DMS79 treated with DMSO at 0.1 percent for 48 hours (cell line): ENCODE results near the gene SMTN.
"Not testable (repeated sequence)": the region's sequence is repeated elsewhere in the genome, so short reads cannot be mapped to it uniquely, and the experiment has no call there.

Experiments used
- DNase-seq: peaks from one replicate; lab custom pipeline; 2025; lab: John Stamatoyannopoulos, UW

The SMTN gene

DNA sequence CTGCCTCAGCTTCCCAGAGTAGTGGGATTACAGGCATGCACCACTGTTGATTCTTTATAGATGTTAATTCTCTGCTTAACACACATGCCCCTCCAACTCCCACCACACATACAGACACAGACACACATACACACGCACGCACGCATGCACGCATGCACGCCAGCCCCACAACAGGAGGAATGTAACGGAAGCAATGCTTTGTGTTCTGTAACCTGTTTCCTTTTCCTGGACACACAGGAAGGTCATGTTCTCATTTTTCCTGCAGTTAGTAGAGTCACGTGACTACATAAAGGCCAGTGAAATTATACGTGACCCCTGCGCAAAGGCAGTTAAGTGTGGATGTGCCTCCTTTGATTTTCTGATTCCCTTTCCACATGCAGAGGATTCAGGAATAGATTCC is 8.0 kb upstream of the SMTN start:
- DNase-seq: not testable (repeated sequence)

DNA sequence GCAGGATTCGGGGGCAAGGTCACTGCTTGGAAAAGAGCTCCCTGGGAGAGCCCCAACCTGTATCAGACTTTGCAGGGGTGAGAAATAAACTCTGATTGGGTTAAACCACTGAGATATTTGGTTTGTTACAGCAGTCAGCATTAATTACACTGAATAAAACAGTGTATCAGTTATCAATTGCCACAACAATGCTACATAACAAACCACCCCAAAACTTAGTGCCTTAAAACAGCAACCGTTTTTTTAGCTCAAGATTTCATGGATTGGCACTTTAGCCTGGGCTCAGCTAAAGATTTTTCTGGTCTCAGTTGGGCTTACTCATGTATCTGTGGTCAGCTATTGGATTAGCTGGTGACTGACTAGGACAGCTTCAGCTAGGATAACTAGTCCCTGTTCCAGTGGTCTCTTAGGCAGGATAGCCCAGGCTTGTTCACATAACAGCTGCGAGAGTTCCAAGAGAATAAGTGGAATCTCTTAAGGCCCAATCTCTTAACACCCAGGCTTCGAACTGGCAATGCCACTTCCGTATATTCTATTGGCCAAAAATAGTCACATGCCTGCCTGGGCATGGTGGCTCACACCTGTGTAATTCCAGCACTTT is 7.5 kb upstream of the SMTN start:
- not testable (repeated sequence) for DNase-seq

DNA sequence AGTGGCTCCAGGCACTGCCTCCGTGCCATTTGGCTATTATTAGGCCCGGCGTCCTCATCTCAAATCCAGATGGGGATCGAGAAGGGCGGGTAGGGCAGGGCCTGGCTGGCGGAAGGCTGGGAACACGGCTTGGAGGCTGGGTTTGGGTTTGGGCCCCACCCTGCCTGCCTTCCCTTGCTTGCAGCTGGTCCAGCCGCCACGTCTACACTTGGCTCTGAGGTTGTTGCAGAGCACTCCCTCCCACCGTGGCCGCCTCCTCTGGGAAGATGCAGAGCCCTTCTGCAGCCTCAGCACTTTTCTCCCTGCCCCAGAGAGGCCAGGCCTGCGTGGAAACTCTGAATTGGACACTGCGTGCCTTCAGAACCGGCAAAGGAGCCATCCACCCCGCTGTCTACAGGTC is 5.2 kb upstream of the SMTN start:
- no peak for DNase-seq

DNA sequence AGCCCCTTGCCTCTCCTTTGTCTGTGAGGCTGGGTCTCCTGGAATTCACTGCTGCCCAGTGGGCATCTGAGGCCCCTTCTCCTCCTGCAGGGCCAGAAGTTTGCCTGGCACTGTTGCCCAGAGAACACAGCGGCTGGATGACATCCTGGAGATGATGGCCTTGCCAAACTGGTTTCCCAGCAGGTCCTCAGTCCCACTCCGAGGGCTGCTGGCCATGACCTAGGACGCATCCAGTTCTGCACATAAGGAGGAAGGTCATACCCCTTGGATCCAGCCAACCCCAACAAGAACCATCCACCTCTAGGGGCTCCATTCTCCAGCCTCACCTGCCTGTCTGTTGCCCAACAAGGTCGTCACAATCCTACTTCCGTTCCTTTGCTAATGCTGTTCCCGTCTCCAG is 3.4 kb upstream of the SMTN start:
- DNase-seq: no peak

DNA sequence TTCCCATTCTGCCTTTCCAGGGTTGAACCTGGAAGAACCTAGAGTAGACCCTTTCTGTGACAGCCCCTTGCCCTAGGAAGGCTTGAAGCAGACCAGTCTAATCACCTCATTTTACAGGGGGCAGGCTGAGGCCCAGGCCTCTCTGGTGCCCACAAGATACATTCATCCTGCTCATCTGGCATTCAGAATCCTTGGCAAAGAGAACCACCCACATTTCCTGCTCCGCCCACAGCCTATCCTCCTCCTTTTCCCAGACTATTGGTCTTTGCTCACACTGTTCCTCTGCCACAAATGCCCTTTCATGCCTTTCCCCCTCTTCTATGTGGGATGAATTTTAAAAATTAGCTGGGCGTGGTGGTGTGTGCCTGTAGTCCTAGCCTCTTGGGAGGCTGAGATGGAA is 2.7 kb upstream of the SMTN start:
- DNase-seq: not testable (repeated sequence)

DNA sequence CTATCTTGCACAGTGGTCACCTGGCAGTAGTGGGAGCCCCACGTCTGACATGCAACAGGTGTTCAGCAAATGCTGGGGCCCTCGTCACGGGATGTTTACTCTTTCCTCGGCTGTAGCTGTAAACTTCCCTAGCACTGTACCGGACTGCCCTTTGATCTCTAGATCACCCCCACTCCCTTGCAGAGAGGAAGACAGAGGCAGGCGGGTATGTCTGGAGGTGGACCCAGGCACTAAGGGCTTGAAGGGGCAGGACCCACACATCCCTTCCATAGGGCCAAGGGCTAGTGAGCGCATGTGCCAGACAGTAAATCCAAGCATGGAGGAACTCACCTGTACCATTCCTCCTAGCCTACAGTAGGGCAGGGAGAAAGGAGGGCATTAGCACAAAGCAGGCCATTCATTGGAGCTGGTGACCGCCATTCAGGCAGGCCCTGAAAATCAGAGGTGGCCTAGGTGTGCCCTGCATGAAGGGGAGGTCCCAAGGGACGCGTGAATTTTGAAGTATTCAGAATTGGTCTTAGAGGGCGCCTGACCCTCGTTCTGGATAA is 1.9 kb upstream of the SMTN start:
- no peak for DNase-seq

DNA sequence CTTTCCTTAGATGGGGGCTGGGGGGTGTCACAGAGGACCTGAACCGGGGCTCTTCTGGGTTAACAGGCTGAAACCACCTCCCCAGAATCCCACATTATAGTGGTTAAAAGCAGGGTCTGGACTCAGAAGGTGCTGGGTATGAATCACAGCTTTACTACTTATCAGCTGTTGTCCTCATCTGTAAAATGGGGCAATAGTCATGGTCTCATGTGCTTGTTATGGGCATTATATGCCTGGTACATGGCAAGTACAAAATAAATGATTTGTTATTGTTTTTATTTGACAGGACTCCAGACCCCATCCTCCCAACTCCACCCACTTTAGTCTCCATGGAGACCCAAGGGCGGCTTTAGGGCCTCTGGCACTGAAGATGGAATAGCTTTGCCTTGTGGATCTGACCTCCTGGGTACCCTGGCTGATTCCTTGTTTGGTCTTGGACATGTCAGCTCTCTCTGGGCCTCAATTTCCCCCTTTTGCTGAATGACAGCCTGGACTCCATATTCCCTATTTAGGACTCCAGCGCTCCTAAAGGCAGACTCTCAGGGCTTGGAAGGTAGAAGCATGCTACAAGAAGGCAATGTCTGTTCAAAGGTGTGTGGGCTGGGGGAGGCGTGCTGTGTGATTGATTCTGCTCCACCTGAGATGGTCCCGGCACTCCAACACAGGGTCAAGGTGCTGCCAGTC is 812 bp upstream of the SMTN start:
- no peak for DNase-seq

DNA sequence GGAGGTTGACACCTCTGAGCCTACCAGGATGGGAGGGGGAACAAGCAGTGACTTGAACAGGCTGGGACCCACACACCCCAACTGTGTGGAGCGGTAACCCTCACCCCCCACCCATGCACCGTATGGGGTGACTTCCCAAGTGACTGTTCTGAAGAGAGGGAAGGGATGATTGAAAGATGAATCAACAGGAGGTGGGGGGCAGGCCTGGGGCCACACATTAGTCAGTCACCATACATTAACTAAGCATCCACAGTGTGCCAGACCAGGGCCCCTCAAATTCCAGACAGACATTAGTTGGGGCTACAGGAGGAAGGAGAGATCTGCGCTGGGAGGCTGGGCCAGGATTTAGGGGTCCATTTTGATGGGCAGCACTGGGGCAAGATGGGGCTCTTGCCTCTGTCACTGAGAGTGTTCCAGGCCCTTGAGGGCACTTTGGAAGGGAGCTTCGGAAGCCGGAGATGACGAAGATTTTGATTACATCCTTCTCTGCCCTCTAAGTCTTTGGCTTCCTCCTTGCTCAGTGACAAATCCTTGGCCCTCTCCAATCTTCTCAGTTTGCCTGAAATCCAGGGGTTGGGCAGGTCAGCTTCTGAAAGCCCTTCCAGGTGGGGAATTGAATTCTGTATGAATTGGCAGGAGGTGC is 966 bp downstream of the SMTN start:
- no peak for DNase-seq

DNA sequence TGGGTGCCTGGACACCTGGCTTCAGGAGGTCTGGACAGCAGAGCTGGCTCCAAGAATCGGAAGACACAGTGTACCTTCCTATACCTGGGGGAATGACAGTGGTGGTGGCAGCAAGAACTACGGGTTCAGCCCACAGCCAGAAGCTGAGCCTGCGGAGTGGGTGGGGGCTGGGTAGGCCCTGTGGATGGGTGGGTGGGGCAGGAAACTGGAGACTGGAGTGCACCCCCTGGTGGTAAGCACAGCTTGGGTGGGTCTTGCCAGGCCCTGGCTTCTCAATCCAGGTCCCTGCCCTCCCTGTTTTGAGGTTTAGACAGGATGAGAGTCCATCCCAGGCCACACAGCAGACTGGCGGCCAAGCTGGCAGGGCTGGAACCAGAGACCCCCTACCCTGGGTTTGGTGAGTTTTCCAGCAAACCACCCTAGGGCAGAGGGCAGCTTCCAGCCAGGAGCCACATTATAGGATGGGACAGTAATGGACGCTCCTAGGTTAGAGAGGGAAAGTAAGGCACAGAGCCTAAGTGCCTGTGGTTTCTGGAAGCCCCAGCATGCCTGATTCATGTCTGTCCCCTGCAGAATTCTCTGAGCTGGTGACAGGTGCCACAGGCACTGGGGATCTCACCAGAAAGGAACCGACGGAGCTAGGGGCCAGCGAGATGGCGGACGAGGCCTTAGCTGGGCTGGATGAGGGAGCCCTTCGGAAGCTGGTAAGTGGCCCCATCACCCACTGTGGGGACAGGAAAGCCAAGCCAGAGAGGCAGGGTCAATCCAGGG is 1.7 kb downstream of the SMTN start:
- no peak for DNase-seq

DNA sequence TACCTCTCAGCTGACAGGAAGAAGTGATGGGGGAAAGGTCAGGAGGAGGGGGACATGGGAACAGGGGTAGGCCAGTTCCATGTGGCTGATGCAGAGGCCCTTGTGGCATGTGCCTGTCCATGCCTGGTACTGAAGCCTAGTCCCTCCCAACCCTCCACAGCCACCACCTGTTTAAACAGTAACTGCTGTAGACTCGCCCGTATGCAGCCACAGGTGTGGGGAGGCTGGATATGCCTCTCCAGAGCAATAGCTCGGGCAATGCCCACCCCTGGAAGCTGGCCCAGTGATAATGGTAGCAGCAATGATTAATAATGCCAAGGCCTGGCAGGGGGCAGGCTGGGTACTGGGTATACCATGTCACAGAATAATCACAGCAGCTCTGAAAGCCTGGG is 2.3 kb downstream of the SMTN start:
- peak; percentile 15 for DNase-seq

DNA sequence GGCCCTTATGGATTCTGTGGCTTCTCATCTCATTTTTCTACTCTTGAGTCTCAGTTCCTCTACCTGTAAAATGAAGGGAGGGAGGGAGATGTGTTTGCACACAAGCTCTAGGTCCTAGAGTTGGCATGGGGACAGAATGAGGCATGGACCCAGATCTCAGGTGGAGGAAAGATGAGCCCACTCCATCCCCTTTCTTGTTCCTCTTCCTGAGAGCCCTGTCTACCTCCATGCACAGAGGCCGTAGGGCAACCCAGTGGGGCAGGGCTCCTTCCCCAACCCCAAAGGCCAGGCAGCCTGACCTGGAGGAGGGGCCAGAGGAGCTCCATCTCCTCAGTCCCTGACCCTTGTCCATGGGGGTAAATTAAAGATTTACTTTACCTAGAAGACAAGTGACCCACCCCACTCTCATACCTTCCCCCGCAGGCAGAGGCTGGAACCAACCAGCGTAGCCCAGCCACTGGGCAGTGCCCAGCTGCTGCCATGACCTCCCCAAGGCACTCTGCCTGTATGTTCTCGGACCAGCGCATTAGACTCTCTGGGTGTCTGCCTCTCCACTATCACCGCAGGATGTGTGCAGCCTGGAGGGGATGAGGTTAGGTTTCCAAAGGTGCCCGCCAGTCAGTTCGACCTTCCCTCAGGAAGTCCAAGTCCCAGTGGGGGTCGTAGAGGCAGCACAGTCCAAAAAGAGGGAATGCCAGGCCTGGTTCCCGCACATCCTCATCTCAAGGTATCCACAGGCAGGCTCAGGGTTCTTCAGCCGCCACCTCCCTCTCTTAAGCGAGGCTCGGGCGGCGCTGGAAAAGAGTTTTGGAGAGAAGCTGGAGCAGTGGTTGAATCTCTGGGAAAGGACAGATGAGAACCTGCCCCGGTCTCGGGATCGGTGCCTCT is 3.0 kb downstream of the SMTN start:
- DNase-seq: no peak

DNA sequence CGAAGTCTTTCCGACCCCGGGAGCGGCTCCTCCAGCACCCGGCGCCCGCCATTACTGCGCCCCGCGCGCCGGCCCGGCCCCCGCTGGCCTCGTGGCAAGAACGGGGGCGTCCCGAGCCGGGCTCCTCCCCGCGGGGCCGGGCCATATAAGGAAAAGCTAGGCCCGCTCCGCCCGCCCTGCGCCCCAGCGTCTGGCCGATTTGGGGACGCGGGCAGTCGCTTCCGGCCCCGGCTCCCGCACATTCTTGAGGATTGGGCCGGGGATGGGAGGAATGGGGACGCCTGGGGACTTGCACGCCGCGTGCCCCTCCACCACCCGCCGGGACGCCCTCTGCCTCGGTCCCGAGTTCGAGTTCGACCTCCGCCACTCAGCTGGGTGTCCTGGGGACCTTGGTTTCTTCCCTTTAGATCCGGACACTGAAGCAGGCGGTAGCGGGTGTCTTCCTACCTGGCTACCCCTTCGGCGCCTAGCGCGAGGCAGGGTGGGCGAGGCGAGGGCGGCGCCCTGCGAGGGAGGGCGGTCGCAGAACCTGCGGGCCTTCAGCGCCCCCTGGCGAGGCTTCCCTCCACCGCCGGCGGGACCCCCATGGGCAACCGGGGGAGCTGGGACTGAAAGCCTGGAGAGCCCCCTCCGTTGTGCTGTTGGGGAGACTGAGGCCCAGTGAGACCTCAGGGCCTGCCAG is 3.8 kb downstream of the SMTN start:
- DNase-seq: no peak

DNA sequence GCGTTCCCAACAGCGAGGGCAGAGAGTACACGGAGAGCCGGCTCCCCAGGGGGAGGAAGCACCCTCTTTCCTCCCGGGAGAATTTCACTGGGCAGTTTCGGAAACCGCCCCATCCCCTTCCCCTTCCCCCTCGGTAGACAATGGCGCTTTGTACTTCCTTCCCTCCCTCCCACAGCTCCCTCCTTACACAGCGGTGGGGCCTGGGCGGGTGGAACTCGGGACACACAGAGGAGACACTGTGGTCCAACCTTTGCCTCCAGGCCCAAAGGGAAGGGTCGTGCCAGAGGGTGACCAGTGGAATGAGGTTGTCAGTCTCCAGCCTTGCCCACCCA is 4.3 kb downstream of the SMTN start:
- no peak for DNase-seq

DNA sequence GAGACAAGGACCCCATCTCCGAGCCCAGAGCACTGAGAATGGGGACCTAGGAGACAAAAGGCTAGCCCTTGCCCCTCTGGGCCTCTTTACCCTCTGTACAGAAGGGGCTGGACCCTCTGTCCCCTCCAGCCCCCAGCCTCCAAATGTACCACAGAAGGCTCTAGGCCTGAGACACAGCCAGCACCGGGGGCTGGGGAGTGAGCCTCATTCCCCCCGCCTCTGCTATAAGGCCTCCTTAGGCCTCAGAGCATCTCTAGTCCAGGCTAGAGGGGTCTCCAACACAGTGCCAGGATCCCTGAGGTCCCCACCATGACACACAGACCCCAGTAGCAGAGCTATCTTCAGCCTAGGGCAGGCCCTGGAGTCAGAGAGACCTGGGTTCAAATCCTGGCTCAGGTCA is 4.8 kb downstream of the SMTN start:
- no peak for DNase-seq

DNA sequence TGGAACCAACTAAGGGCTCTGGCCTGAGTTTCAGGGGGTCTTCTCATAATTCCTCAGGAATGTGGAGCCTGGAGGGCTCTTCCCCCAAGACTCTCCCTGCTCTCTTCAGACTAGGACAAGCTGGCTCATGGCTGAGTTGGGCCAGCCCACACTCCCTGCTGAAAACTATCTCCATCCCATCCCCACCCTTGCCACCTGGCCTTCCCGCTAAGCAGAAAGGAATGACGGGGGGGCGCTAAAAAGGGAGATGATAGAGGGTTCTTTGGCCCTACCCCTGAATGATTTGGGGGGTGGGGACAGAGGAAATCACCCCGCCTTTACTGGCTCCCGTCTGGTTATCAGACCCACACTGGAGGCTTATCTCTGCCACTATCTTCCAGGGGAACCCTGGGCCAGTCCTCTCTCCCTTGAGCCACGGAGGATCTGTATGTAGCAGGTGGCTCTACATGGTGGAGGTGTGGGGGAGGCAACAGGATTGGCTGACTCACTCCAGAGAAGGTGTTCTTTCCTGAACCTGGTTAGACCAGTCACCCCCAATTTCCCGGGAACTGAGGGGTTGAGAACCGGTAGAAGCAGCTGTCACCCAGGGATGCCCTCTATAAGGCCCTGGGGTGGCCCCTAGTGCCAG is 5.7 kb downstream of the SMTN start:
- DNase-seq: no peak

DNA sequence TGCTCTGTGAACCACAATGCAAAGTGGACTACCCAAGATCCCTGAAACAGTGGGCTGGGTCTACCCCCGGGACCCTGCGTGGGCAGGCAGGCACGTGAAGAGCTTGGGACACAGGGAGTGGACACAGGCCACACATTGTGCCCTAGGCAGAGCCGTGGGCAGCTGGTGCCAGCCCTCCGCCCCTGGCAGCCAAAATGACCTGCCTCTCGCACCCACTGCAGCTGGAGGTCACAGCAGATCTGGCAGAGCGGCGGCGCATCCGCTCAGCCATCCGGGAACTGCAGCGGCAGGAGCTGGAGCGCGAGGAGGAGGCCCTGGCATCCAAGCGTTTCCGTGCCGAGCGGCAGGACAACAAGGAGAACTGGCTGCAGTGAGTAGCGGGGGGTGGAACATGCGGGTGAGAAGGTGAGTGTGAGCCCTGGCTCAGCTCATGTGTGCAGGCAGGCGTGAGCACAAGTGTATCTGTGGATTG is 6.7 kb downstream of the SMTN start:
- DNase-seq: no peak

DNA sequence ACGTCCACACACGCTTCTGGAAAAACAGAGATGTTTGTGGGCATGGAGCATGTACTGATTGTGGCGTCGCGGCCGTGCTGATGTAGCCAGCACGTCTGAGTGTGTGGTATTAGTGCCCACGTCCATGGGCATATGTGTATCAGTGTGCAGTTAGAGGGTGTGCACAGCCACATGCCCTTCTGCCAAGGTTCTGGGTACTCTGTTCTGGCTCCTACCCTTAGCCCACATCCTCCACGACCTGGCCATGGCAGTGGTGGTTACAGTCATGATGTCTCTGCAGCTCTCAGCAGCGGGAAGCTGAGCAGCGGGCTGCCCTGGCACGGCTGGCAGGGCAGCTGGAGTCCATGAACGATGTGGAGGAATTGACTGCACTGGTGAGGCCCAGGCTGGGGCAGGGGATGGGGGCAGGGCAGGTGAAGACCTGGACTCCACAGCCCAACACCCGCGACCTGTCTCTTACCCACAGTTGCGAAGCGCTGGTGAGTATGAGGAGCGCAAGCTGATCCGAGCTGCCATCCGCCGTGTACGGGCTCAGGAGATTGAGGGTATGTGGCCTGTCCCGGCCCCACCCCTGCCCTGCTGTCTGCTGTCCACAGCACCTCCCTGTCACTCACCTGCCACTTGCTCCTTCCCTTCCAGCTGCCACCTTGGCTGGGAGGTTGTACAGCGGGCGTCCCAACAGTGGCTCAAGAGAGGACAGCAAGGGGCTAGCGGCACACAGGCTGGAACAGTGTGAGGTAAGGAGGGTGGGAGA is 7.3 kb downstream of the SMTN start:
- no peak for DNase-seq

DNA sequence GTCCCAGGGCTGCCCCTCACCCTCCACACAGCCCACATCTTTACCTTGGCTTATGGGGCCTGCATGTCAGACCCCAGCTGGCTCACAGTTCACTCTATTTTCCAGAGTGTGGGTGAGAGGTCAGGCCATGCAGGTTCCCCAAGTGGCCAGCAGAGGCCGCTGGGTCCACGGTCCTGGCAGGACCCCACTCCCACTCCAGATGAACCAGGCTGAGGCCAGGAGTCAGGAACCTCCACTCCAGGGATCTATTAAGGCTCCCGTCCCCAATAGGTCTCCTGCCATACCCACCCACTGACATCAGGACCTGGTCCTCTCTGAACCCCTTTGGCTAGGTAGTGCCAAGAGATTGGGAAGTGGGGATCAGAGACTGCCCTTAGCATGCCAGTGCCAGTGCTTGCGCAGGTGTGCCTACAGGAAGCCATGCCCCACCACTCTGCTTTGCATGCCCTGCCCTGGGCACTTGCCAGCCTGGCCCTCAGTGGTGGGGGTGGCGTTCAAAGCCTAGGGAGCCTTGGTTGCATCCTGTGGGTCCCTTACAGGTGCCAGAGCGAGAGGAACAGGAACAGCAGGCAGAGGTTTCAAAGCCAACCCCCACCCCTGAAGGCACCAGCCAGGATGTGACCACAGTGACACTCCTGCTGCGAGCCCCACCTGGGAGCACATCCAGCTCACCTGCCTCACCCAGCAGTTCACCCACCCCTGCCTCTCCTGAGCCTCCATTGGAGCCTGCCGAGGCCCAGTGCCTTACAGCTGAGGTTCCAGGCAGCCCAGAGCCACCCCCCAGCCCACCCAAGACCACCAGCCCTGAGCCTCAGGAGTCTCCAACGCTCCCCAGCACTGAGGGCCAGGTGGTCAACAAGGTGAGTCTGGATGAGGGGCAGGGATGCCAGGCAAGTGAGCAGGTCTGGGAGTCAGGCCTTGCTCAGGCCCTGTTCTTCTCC is 8.3 kb downstream of the SMTN start:
- no peak for DNase-seq
